ENCODE data around the gene CMIP.

The CMIP gene

DNA sequence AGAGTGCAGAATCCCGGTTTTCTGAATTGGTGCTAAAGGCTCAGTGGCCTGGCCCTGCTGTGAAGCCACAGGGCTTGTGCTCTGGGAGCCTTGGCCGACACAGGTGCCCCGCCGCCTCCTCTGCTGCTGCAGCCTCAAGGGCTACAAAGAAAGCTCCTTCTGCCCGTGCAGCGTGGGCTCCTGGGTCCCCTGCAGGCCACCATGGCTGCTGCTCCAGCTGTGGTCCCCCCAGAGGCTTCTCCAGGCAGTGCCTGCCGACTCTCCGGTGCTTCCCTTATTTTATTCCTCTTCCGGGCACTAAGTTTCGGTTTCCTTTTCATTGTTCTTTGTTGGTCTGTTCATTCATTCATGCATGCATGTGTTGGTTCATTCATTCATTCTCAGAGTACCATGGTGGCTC, 53.1 kb downstream of the CMIP start:
- no peak for DNase-seq

GRCh38 chr16:81498351-81498750, 53.7 kb downstream of the CMIP start:
- DNase-seq: no peak

GRCh38 chr16:81499576-81500380, 55.2 kb downstream of the CMIP start:
- no peak for DNase-seq

DNA sequence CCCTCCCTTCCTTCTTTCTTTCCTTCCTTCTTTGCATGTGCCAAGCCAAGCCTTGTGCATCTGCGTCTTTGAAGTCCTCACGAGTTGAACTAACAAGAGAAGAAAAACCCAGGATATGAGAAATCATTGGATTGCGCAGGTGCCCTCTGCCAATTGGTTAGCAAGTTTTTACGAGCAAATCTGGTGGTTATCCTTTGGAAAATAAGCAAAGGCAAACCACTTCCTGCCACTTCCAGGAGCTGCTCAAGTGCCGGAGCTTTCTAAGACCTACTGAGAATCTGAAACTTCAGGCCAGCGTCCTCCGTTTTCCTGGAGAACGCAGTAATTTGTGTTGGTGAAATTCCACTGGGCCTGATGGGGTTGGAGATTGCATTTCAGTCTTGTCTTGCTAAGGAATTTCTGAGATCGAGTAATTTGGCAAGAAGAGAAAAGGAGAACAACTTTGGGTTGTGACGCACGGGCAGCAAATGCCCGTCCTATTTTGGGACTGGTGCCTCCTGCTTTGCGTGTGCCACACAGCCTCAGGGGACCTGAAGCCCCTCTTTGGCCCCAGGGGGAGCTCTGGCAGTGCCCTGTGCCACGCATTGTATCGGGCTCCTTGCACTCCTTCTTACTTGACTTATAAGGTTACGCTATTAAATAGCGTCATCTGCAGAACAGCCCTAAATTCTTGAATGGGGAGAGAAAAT, 56.4 kb downstream of the CMIP start:
- no peak for DNase-seq

DNA sequence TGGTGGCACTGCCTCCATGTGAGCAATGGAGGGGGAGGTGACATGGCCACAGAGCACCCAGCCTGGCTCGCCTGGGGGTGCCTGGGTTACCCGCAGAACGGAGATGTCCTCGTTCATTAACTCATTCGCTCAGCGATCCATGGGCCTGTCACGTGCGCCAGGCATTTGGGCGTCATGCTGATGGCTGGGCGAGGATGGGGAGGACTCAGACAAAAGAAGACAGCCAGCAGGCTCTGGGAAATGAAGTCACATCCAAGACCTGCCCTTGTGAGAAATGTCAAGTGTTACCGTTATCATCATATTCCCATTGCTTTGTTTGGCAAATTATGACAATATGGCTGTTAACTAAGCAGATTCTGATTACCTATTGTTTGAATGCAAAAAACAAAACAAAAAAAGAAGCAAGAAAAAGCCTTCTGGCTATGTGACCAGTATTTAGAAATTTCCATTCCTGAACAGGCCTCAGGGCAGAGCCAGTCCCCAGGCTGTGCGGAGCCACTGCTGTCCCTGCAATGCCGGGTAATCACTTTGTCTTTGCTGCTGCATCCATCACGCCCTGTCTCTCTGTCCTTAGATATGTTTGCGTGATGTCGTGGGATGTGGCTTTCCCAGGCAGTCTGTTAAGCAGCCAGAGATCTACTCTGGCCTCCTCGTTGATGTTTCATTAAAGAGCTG, 57.9 kb downstream of the CMIP start:
- no peak for DNase-seq

- DNase-seq: no peak
Measured at GRCh38 chr16:81505011-81505661, 60.5 kb downstream of the CMIP start.

- DNase-seq: no peak
Measured at GRCh38 chr16:81509404-81509803, 64.8 kb downstream of the CMIP start.

DNA sequence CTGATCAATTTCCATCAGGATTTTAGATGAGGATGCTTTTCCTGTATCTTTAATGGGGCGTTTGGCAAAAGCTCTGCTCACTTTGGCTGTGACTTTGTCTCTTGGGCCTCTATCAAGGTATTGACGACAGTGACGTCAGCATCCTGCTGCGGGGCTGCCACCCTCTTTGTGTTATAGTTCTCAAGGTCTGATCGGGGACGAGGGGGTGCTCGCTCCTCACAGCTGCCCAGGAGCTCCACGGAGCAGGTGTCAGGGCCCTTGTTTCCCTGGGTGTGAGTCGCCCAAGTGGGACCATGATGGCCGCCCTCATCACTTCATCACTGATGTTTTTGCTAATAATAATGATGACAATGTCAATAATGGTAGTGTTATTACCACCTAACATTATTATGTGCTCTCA, 65.4 kb downstream of the CMIP start:
- DNase-seq: no peak

- DNase-seq: no peak
Measured at GRCh38 chr16:81511371-81511770, 66.8 kb downstream of the CMIP start.

DNA sequence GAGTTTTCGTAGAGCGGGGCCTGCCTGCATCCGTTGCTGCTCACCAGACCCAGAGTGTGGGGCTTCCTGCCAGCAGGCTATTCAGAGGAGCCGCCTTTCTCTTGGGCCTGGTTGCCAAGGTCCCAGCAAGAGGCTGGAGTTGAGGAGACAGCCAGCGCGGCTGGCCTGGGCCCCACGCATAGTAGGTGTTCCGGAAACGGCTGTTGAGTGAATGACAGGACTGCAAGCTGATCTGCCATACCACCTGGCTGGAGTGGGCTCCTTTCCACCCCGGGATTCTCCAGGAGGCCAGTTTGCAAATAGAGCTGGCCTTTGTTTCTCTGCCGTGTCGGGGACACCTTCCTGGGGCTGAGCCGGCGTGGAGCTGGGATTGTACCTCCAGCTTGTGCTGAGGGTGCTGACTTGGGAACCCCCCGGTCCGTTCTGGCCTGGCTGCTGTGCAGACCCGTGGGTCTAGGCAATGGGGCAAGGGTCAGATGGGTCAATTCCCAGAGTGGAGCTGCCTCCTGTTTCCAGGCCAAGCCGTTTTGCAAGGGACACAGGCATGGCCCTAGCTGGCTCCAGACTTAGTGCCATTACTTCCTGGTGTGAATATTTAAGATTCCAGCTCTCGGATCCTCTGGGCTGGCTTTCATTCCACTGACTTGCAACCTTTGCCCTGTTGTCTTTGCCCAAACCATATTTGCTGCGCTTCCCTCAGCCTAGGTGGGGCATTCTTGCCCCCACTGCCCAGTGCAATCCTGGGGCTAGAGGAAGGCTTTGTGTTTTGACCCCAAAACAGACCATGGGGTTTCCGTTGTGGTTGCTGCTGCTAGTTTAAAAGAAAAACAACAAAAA, 68.8 kb downstream of the CMIP start:
- no peak for DNase-seq

DNA sequence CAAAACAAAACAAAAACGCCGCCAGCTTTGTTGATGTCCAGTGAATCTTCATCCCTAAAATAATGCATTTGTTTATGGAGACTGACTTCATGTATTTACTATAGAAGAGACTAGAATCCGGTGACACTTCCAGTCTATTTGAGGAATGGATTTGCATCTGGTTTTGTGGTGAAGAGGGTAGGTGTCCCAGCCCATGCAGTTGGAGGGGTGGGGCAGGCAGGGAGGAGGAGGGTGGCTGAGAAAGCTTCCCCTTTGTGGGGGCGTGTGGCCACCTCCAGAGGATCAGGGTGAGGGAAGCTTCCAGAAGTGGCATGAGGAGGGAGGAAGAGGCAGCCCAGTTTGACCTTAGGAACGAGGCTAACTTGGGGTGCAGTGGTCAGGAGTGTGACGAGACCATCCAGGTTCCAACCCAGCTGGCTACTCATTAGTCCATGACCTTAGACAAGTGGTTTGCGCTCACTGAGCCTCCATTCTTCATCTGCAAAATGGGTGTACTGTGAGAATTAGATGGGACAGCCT, 69.5 kb downstream of the CMIP start:
- DNase-seq: no peak

- no peak for DNase-seq
Measured at GRCh38 chr16:81514568-81515258, 70.1 kb downstream of the CMIP start.

DNA sequence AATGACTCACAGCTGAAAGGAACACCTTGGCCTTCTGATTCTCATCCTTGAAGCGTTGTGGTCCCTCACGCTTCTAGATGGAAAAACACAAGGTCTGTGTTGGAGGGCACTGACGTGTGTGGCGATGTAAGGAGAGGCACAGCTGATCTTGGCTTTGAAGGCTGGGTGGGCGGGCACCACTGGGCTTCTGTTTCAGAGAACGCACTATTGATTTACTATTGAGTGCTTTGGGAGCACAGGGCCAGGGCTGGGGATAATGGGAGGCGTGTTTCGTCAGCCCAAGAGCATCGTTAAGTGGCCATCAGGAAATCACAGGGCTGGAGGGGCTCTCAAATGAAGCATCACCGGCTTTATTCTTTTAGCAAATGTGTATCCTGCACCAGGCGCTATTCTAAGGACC, 70.7 kb downstream of the CMIP start:
- DNase-seq: no peak

DNA sequence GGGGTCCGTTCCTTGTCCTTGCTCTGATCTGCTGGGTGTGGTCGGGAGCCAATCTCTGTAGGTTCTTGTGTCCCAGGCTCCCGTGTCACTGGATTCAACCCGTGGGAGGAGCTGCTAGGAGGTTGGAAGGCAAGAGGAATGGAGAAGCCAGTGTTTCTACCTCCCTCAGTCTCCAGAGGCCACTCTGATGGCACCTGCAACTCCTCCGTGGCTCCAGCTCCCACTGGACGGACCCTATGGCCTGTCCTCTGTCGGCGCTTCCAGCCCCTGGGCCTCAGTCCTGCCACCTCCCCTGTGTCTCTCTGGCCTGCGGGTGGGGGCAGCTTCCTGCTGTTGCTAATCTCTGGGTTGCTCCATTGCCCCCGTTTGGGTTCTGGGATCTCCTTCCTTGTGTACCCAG, 71.1 kb downstream of the CMIP start:
- no peak for DNase-seq

- no peak for DNase-seq
Measured at GRCh38 chr16:81516478-81517149, 72.0 kb downstream of the CMIP start.

DNA sequence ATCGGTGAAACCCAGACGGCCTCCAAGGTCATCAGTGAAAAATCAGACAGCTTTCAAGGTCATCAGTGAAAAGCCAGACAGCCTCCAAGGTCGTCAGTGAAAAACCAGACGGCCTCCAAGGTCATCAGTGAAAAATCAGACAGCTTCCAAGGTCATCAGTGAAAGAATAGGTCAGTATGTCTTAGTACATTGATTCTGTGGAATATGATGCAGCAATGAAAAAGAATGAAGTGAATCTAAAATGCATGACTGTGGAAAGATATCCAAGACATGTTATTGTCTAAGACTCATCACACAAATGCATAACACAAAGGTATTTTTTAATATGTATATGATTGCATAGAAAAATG, 72.5 kb downstream of the CMIP start:
- no peak for DNase-seq

GRCh38 chr16:81517629-81518438, 73.2 kb downstream of the CMIP start:
- no peak for DNase-seq

- DNase-seq: no peak
Measured at GRCh38 chr16:81518439-81518757, 73.8 kb downstream of the CMIP start.

- DNase-seq: no peak
Measured at GRCh38 chr16:81519301-81520150, 74.9 kb downstream of the CMIP start.

- DNase-seq: no peak
Measured at GRCh38 chr16:81520151-81520470, 75.5 kb downstream of the CMIP start.
